HepG2 (cell line): ENCODE measurements around the gene CNNM1. TPM values are rescaled to one million over a fixed set of nuclear protein-coding genes. Genes with fewer than 3 reads are reported as not detected.

Experiments
- ARNTL ChIP-seq: sonication (generic); formaldehyde crosslinking; IDR thresholded peaks from 2 replicates; pipeline ENCODE4 v1.4.0; 2020; ENCODE audit warnings: mild to moderate bottlenecking, missing genetic modification reagents
- ASH2L ChIP-seq: fragments of 300-600, 200-600 bp; sonication (generic); IDR thresholded peaks from 2 replicates; pipeline ENCODE4 v1.7.0; 2017; ENCODE audit warnings: low read depth, mild to moderate bottlenecking, moderate library complexity, mixed read lengths, low read length; ENCODE audit not compliant: insufficient read length
- DMAP1 ChIP-seq: IDR thresholded peaks from 2 replicates; pipeline ENCODE4 v1.6.1; 2016
- JDP2 ChIP-seq: sonication (generic); formaldehyde crosslinking; IDR thresholded peaks from 2 replicates; pipeline ENCODE4 v1.8.1; 2022; ENCODE audit warnings: missing genetic modification reagents, borderline replicate concordance
- JUN ChIP-seq: sonication (generic); formaldehyde crosslinking; IDR thresholded peaks from 2 replicates; pipeline ENCODE4 v1.4.0; 2020; ENCODE audit warnings: mild to moderate bottlenecking, missing genetic modification reagents
- NR2F6 ChIP-seq, 2 experiments: IDR thresholded peaks; 2 replicates each; pipeline ENCODE4 v1.6.1; 2016; ENCODE audit warnings: antibody characterized with exemption in 1 of 2, mild to moderate bottlenecking in 1 of 2
- PAF1 ChIP-seq: IDR thresholded peaks from 2 replicates; pipeline ENCODE4 v1.6.1; 2016; ENCODE audit warnings: missing genetic modification reagents, missing compliant biosample characterization
- SIX4 ChIP-seq: sonication (generic); formaldehyde crosslinking; IDR thresholded peaks from 2 replicates; pipeline ENCODE4 v1.4.0; 2020; ENCODE audit warnings: missing genetic modification reagents
- SMYD3 ChIP-seq: sonication (generic); formaldehyde crosslinking; IDR thresholded peaks from 2 replicates; pipeline ENCODE4 v1.8.1; 2023; ENCODE audit warnings: mild to moderate bottlenecking, missing genetic modification reagents
- SRF ChIP-seq: IDR thresholded peaks from 2 replicates; pipeline ENCODE4 v1.6.1; 2011; ENCODE audit warnings: mild to moderate bottlenecking, low read depth, low read length, moderate library complexity
- TFDP2 ChIP-seq: sonication (generic); formaldehyde crosslinking; IDR thresholded peaks from 2 replicates; pipeline ENCODE4 v1.4.0; 2020; ENCODE audit warnings: missing genetic modification reagents
- ZFX ChIP-seq: sonication (generic); formaldehyde crosslinking; IDR thresholded peaks from 2 replicates; pipeline ENCODE4 v1.4.0; 2020; ENCODE audit warnings: mild to moderate bottlenecking, low read depth, missing genetic modification reagents, moderate library complexity
- ZNF10 ChIP-seq: sonication (generic); formaldehyde crosslinking; IDR thresholded peaks from 2 replicates; pipeline ENCODE4 v1.4.0; 2020; ENCODE audit warnings: mild to moderate bottlenecking, low read depth, missing genetic modification reagents, borderline replicate concordance
- ZNF121 ChIP-seq: sonication (generic); formaldehyde crosslinking; IDR thresholded peaks from 2 replicates; pipeline ENCODE4 v1.5.0; 2020; ENCODE audit warnings: mild to moderate bottlenecking, missing genetic modification reagents
- ZNF138 ChIP-seq: sonication (generic); formaldehyde crosslinking; IDR thresholded peaks from 2 replicates; pipeline ENCODE4 v1.5.0; 2020; ENCODE audit warnings: mild to moderate bottlenecking, low read depth, missing genetic modification reagents
- ZNF142 ChIP-seq: sonication (generic); formaldehyde crosslinking; IDR thresholded peaks from 2 replicates; pipeline ENCODE4 v1.4.0; 2020; ENCODE audit warnings: missing genetic modification reagents
- ZNF460 ChIP-seq: sonication (generic); formaldehyde crosslinking; IDR thresholded peaks from 2 replicates; pipeline ENCODE4 v1.5.1; 2020; ENCODE audit warnings: missing genetic modification reagents, mild to moderate bottlenecking, borderline replicate concordance
- ZNF503 ChIP-seq: sonication (generic); formaldehyde crosslinking; IDR thresholded peaks from 2 replicates; pipeline ENCODE4 v1.4.0; 2020; ENCODE audit warnings: missing genetic modification reagents
- ZNF879 ChIP-seq: sonication (generic); formaldehyde crosslinking; IDR thresholded peaks from 2 replicates; pipeline ENCODE4 v1.8.1; 2023; ENCODE audit warnings: missing genetic modification reagents
- polyA plus RNA-seq, 8 experiments: library from polyadenylated mRNA; depleted of rRNA in 3 of 8; stranded (reverse) in 7 of 8; unstranded in 1 of 8; fragments of >200 nt; fragmentation: Illumina TruSeq in 4 of 8; extraction: Trizol in 4 of 8; gene quantifications; 2 replicates each; pipeline versions ENCODE4 v1.2.1 to v1.2.3, GENCODE V29; 2011 to 2016; ENCODE audit warnings: low read depth in 4 of 8, missing spikeins in 1 of 8, mixed read lengths in 1 of 8; ENCODE audit not compliant: insufficient read depth in 1 of 8
- total RNA-seq, 5 experiments: library from RNA; depleted of rRNA; stranded (reverse); fragments of >200 nt; fragmentation: Illumina TruSeq; extraction: Trizol; gene quantifications; 2 replicates each; pipeline ENCODE4 v1.2.3, GENCODE V29; 2016; ENCODE audit warnings: low read depth in 1 of 5
- TF ChIP-seq, protein P1 (sequence below): sonication (generic); formaldehyde crosslinking; IDR thresholded peaks from 2 replicates; pipeline ENCODE4 v1.8.1; 2023; ENCODE audit warnings: mild to moderate bottlenecking, missing genetic modification reagents

CNNM1 gene
- total and polyA plus RNA-seq, 2 of the 13 experiments (the other 11 are each of a cell fraction or from before 2014, with no cell fraction given) = 4.3 to 9.6 TPM

DNA sequence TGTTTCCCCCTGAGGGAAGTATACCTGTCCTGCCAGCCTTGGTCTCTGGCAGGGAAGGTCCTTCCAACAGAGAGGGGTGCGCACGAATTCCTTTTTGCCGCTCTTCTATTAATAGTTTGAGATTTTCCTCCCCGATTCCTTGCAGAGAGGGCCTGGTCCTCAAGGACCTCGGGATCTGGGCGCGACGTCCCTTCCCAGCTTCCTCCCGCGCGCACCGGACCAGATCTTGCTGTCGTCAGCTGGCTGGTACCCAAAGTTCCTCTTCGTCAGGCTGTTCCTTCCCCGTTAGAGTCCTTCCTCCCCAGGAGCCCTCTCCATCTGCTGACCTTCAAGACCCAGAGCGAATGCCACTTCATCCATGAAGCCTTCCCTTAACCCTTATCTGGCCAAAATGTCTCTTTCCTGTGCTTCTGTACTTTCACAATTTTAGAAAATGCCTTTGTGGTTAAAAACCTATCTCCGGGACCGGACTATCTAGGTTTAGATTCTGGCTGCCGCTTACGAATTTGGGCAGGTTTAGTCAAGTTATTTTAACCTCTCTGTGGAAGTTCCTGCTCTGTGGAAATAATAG, 102.1 kb downstream of the CNNM1 start (continued):
- peak; percentile 10 for TF ChIP-seq ZFX
- TF ChIP-seq ZNF138 = no peak
- peak; percentile 20; the same call in 1 of the 2 replicates for TF ChIP-seq SMYD3
- no peak for TF ChIP-seq JUN (CRISPR knock-in tag)
- TF ChIP-seq NR2F6 (IDR thresholded peaks at IDR 0.05) = no peak
- TF ChIP-seq NR2F6 (CRISPR knock-in tag; IDR thresholded peaks at IDR 0.05) = no peak
- TF ChIP-seq ASH2L = peak; percentile 0
- no peak for TF ChIP-seq ZNF460 (CRISPR knock-in tag)
- no peak for TF ChIP-seq SIX4 (CRISPR knock-in tag)
- no peak for TF ChIP-seq ZNF503 (CRISPR knock-in tag)
- TF ChIP-seq TFDP2 (CRISPR knock-in tag) = 0 out of 2 replicates have a peak, but pooled peaks have one; percentile 20
- no peak for TF ChIP-seq PAF1 (CRISPR knock-in tag)
- TF ChIP-seq ZNF121 (CRISPR knock-in tag) = no peak
- 0 out of 2 replicates have a peak, but pooled peaks have one; percentile 38 for TF ChIP-seq ZNF10 (CRISPR knock-in tag)
- peak; percentile 21; the same call in 1 of the 2 replicates for TF ChIP-seq DMAP1
- TF ChIP-seq, protein P1, sequence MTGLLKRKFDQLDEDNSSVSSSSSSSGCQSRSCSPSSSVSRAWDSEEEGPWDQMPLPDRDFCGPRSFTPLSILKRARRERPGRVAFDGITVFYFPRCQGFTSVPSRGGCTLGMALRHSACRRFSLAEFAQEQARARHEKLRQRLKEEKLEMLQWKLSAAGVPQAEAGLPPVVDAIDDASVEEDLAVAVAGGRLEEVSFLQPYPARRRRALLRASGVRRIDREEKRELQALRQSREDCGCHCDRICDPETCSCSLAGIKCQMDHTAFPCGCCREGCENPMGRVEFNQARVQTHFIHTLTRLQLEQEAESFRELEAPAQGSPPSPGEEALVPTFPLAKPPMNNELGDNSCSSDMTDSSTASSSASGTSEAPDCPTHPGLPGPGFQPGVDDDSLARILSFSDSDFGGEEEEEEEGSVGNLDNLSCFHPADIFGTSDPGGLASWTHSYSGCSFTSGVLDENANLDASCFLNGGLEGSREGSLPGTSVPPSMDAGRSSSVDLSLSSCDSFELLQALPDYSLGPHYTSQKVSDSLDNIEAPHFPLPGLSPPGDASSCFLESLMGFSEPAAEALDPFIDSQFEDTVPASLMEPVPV (CRISPR knock-in tag) = no peak; the same call in 1 of the 2 replicates
- TF ChIP-seq ARNTL (CRISPR knock-in tag) = 0 out of 2 replicates have a peak, but pooled peaks have one; percentile 8
- no peak for TF ChIP-seq SRF
- TF ChIP-seq JDP2 (CRISPR knock-in tag) = no peak
- TF ChIP-seq ZNF879 (CRISPR knock-in tag) = no peak
- peak; percentile 46; the same call in 1 of the 2 replicates for TF ChIP-seq ZNF142 (CRISPR knock-in tag)
